HepG2 (cell line): ENCODE measurements around the gene MTM1. TPM values are rescaled to one million over a fixed set of nuclear protein-coding genes. Genes with fewer than 3 reads are reported as not detected.

Experiments
- ARHGAP35 ChIP-seq: sonication (generic); formaldehyde crosslinking; IDR thresholded peaks from 2 replicates; pipeline ENCODE4 v1.9.0; 2022; ENCODE audit warnings: mild to moderate bottlenecking, inconsistent platforms, moderate library complexity, missing genetic modification reagents, borderline replicate concordance
- CHD4 ChIP-seq: fragments of 200-600 bp; sonication (generic); IDR thresholded peaks from 2 replicates; pipeline ENCODE4 v1.7.0; 2017; ENCODE audit warnings: mild to moderate bottlenecking, low read length, borderline replicate concordance
- ELF4 ChIP-seq: sonication (generic); formaldehyde crosslinking; IDR thresholded peaks from 2 replicates; pipeline ENCODE4 v1.5.0; 2020; ENCODE audit warnings: missing genetic modification reagents, mild to moderate bottlenecking, moderate library complexity, borderline replicate concordance
- ERF ChIP-seq: IDR thresholded peaks from 2 replicates; pipeline ENCODE4 v1.6.1; 2018; ENCODE audit warnings: missing biosample characterization, missing genetic modification reagents
- FOXO1 ChIP-seq: sonication (generic); formaldehyde crosslinking; IDR thresholded peaks from 2 replicates; pipeline ENCODE4 v1.4.0; 2020; ENCODE audit warnings: missing genetic modification reagents
- HDAC2 ChIP-seq: sonication (generic); formaldehyde crosslinking; IDR thresholded peaks from 2 replicates; pipeline ENCODE4 v1.4.0; 2020; ENCODE audit warnings: missing genetic modification reagents
- HMG20B ChIP-seq: conservative IDR thresholded peaks from 2 replicates; pipeline ENCODE4 v1.6.1; 2016; ENCODE audit warnings: missing genetic modification reagents, missing compliant biosample characterization
- HNRNPUL1 ChIP-seq: fragments of 200-400 bp; formaldehyde crosslinking; IDR thresholded peaks from 2 replicates; pipeline ENCODE4 v1.6.1; 2017; ENCODE audit warnings: low read depth, mild to moderate bottlenecking, low read length, moderate library complexity
- ISL2 ChIP-seq: sonication (generic); formaldehyde crosslinking; IDR thresholded peaks from 2 replicates; pipeline ENCODE4 v1.5.0; 2020; ENCODE audit warnings: missing genetic modification reagents
- MAFF ChIP-seq: IDR thresholded peaks from 2 replicates; pipeline ENCODE4 v1.6.1; 2011; ENCODE audit warnings: low read depth, low read length, improper control_type of control experiment
- MEIS1 ChIP-seq: sonication (generic); formaldehyde crosslinking; IDR thresholded peaks from 2 replicates; pipeline ENCODE4 v1.9.0; 2021; ENCODE audit warnings: mild to moderate bottlenecking, missing genetic modification reagents, moderate library complexity, borderline replicate concordance
- MTERF4 ChIP-seq: sonication (generic); formaldehyde crosslinking; IDR thresholded peaks from 2 replicates; pipeline ENCODE4 v1.8.0; 2023; ENCODE audit warnings: mild to moderate bottlenecking, missing genetic modification reagents
- POLR2AphosphoS2 ChIP-seq: IDR thresholded peaks from 2 replicates; pipeline ENCODE4 v1.6.1; 2011; ENCODE audit warnings: low read depth, low read length, improper control_type of control experiment
- SOX13 ChIP-seq, 3 experiments: fragments of 450-650 bp in 1 of 3; sonication (generic) in 1 of 3; formaldehyde crosslinking in 1 of 3; IDR thresholded peaks in 2 of 3; conservative IDR thresholded peaks in 1 of 3; 2 replicates each; pipeline versions ENCODE4 v1.5.0 to v1.6.1; 2016 to 2020; ENCODE audit warnings: antibody characterized with exemption in 1 of 3, mild to moderate bottlenecking in 1 of 3, missing compliant biosample characterization in 1 of 3, missing genetic modification reagents in 1 of 3, moderate library complexity in 1 of 3
- TCF7 ChIP-seq: sonication (generic); IDR thresholded peaks from 2 replicates; pipeline ENCODE4 v1.6.1; 2016; ENCODE audit warnings: antibody characterized with exemption, low read depth
- ZBTB42 ChIP-seq: sonication (generic); formaldehyde crosslinking; IDR thresholded peaks from 2 replicates; pipeline ENCODE4 v1.5.0; 2020; ENCODE audit warnings: mild to moderate bottlenecking, missing genetic modification reagents
- ZBTB8A ChIP-seq: sonication (generic); formaldehyde crosslinking; IDR thresholded peaks from 2 replicates; pipeline ENCODE4 v1.4.0; 2020; ENCODE audit warnings: mild to moderate bottlenecking, low read depth, missing genetic modification reagents, borderline replicate concordance
- ZKSCAN1 ChIP-seq: fragments of 150-350 bp; IDR thresholded peaks from 2 replicates; pipeline ENCODE4 v1.6.1; 2014; ENCODE audit warnings: low read length
- ZMYM3 ChIP-seq: sonication (generic); formaldehyde crosslinking; IDR thresholded peaks from 2 replicates; pipeline ENCODE4 v1.5.1; 2020; ENCODE audit warnings: mild to moderate bottlenecking, missing genetic modification reagents
- ZNF3 ChIP-seq: IDR thresholded peaks from 2 replicates; pipeline ENCODE4 v1.7.0; 2017; ENCODE audit warnings: inconsistent platforms
- ZNF317 ChIP-seq: sonication (generic); formaldehyde crosslinking; IDR thresholded peaks from 2 replicates; pipeline ENCODE4 v1.5.0; 2020; ENCODE audit warnings: mild to moderate bottlenecking, missing genetic modification reagents
- ZNF33A ChIP-seq: sonication (generic); formaldehyde crosslinking; IDR thresholded peaks from 2 replicates; pipeline ENCODE4 v1.5.1; 2020; ENCODE audit warnings: missing genetic modification reagents, mild to moderate bottlenecking, moderate library complexity, borderline replicate concordance
- ZNF614 ChIP-seq: IDR thresholded peaks from 2 replicates; pipeline ENCODE4 v1.6.1; 2018; ENCODE audit warnings: missing biosample characterization, missing genetic modification reagents, inconsistent platforms, borderline replicate concordance
- ZNF780A ChIP-seq: sonication (generic); formaldehyde crosslinking; IDR thresholded peaks from 2 replicates; pipeline ENCODE4 v1.8.0; 2022; ENCODE audit warnings: mild to moderate bottlenecking, missing genetic modification reagents, moderate library complexity
- polyA plus RNA-seq, 8 experiments: library from polyadenylated mRNA; depleted of rRNA in 3 of 8; stranded (reverse) in 7 of 8; unstranded in 1 of 8; fragments of >200 nt; fragmentation: Illumina TruSeq in 4 of 8; extraction: Trizol in 4 of 8; gene quantifications; 2 replicates each; pipeline versions ENCODE4 v1.2.1 to v1.2.3, GENCODE V29; 2011 to 2016; ENCODE audit warnings: low read depth in 4 of 8, missing spikeins in 1 of 8, mixed read lengths in 1 of 8; ENCODE audit not compliant: insufficient read depth in 1 of 8
- total RNA-seq, 5 experiments: library from RNA; depleted of rRNA; stranded (reverse); fragments of >200 nt; fragmentation: Illumina TruSeq; extraction: Trizol; gene quantifications; 2 replicates each; pipeline ENCODE4 v1.2.3, GENCODE V29; 2016; ENCODE audit warnings: low read depth in 1 of 5
- TF ChIP-seq, protein P1 (sequence below): IDR thresholded peaks from 2 replicates; pipeline ENCODE4 v1.4.0; 2020; ENCODE audit warnings: mild to moderate bottlenecking, missing genetic modification reagents
- TF ChIP-seq, protein P2 (sequence below): sonication (generic); formaldehyde crosslinking; IDR thresholded peaks from 2 replicates; pipeline ENCODE4 v1.4.0; 2020; ENCODE audit warnings: missing genetic modification reagents

MTM1 gene
- total and polyA plus RNA-seq, 2 of the 13 experiments (the other 11 are each of a cell fraction or from before 2014, with no cell fraction given): 12.0 to 15.2 TPM

DNA sequence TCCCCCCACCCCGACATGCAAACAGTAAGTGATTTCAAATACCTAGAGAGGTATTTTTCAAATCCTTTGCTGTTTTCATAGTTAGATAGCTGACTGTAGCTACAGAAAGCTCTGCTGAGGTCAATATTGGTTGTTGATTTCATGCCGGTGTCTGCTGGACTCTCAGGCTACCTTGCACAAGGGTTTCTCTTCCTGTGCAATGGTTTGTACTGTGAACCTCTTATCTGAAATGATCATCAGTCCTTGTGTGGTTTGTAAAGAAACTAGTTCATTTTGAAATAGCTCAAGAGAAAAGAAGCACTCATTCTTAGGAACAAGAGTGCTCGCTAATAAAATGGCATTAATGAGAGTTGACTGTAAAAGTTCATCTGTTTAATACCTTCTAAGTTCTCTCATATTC, 2.1 kb downstream of the MTM1 start (continued):
- TF ChIP-seq ERF (CRISPR knock-in tag) (no peak), FOXO1 (peak; percentile 71; the same call in 1 of the 2 replicates), CHD4 (no peak), POLR2AphosphoS2 (no peak), ZNF614 (0 out of 2 replicates have a peak, but pooled peaks have one; percentile 17), ZKSCAN1 (no peak), MEIS1 (CRISPR knock-in tag) (no peak), HMG20B (CRISPR knock-in tag) (peak; percentile 36; the same call in 1 of the 2 replicates), HDAC2 (CRISPR knock-in tag) (peak; percentile 81), ZBTB8A (CRISPR knock-in tag) (no peak), ZNF317 (CRISPR knock-in tag) (no peak), MAFF (no peak), TCF7 (peak; percentile 31; the same call in 1 of the 2 replicates), ZNF780A (CRISPR knock-in tag) (no peak), ARHGAP35 (CRISPR knock-in tag) (no peak), ISL2 (CRISPR knock-in tag) (peak; percentile 57), ZBTB42 (CRISPR knock-in tag) (no peak), ZNF33A (CRISPR knock-in tag) (no peak), ZNF3 (peak; percentile 52; the same call in 1 of the 2 replicates), MTERF4 (CRISPR knock-in tag) (no peak), SOX13 (IDR thresholded peaks at IDR 0.05) (0 out of 2 replicates have a peak, but pooled peaks have one; percentile 22), SOX13 (CRISPR knock-in tag; conservative IDR thresholded peaks at IDR 0.05 in 1 of 2, IDR thresholded peaks at IDR 0.05 in 1 of 2) (peak in 1 of 2 experiments; percentile 79; a peak in 2 of 4 replicates), HNRNPUL1 (no peak), ZMYM3 (CRISPR knock-in tag) (no peak), ELF4 (CRISPR knock-in tag) (no peak)
- TF ChIP-seq, protein P1, sequence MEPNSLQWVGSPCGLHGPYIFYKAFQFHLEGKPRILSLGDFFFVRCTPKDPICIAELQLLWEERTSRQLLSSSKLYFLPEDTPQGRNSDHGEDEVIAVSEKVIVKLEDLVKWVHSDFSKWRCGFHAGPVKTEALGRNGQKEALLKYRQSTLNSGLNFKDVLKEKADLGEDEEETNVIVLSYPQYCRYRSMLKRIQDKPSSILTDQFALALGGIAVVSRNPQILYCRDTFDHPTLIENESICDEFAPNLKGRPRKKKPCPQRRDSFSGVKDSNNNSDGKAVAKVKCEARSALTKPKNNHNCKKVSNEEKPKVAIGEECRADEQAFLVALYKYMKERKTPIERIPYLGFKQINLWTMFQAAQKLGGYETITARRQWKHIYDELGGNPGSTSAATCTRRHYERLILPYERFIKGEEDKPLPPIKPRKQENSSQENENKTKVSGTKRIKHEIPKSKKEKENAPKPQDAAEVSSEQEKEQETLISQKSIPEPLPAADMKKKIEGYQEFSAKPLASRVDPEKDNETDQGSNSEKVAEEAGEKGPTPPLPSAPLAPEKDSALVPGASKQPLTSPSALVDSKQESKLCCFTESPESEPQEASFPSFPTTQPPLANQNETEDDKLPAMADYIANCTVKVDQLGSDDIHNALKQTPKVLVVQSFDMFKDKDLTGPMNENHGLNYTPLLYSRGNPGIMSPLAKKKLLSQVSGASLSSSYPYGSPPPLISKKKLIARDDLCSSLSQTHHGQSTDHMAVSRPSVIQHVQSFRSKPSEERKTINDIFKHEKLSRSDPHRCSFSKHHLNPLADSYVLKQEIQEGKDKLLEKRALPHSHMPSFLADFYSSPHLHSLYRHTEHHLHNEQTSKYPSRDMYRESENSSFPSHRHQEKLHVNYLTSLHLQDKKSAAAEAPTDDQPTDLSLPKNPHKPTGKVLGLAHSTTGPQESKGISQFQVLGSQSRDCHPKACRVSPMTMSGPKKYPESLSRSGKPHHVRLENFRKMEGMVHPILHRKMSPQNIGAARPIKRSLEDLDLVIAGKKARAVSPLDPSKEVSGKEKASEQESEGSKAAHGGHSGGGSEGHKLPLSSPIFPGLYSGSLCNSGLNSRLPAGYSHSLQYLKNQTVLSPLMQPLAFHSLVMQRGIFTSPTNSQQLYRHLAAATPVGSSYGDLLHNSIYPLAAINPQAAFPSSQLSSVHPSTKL: peak; percentile 83
- TF ChIP-seq, protein P2, sequence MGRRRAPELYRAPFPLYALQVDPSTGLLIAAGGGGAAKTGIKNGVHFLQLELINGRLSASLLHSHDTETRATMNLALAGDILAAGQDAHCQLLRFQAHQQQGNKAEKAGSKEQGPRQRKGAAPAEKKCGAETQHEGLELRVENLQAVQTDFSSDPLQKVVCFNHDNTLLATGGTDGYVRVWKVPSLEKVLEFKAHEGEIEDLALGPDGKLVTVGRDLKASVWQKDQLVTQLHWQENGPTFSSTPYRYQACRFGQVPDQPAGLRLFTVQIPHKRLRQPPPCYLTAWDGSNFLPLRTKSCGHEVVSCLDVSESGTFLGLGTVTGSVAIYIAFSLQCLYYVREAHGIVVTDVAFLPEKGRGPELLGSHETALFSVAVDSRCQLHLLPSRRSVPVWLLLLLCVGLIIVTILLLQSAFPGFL: no peak
